ENCODE results near the gene CYP11A1.

CYP11A1 gene

GRCh38 chr15:74350295-74351275 lies 16.9 kb downstream of the CYP11A1 start:
- no peak overlapping the region for H3K4me3 ChIP-seq (ENCODE audit: low read depth, low read length)

- no peak overlapping the region for H3K4me3 ChIP-seq (ENCODE audit: low read depth, low read length)
Observed at GRCh38 chr15:74349241-74349778, 18.1 kb downstream of the CYP11A1 start.

- H3K4me3 ChIP-seq (ENCODE audit: low read depth, low read length) = no peak overlapping the region
Observed at GRCh38 chr15:74347757-74348250, 19.6 kb downstream of the CYP11A1 start.

GRCh38 chr15:74345051-74345450 lies 22.4 kb downstream of the CYP11A1 start:
- H3K4me3 ChIP-seq (ENCODE audit: low read depth, low read length) = no peak overlapping the region

GRCh38 chr15:74343797-74344127 lies 23.7 kb downstream of the CYP11A1 start:
- H3K4me3 ChIP-seq (ENCODE audit: low read depth, low read length) = no peak overlapping the region

GRCh38 chr15:74343127-74343796 lies 24.2 kb downstream of the CYP11A1 start:
- no peak overlapping the region for H3K4me3 ChIP-seq (ENCODE audit: low read depth, low read length)

GRCh38 chr15:74340150-74340549 lies 27.3 kb downstream of the CYP11A1 start:
- no peak overlapping the region for H3K4me3 ChIP-seq (ENCODE audit: low read depth, low read length)

- no peak overlapping the region for H3K4me3 ChIP-seq (ENCODE audit: low read depth, low read length)
Observed at GRCh38 chr15:74339371-74339770, 28.1 kb downstream of the CYP11A1 start.

- H3K4me3 ChIP-seq (ENCODE audit: low read depth, low read length) = no peak overlapping the region
Observed at GRCh38 chr15:74338676-74339075, 28.8 kb downstream of the CYP11A1 start.

- H3K4me3 ChIP-seq (ENCODE audit: low read depth, low read length) = no peak overlapping the region
Observed at GRCh38 chr15:74337607-74338211, 29.7 kb downstream of the CYP11A1 start.

GRCh38 chr15:74337146-74337545 lies 30.3 kb downstream of the CYP11A1 start:
- H3K4me3 ChIP-seq (ENCODE audit: low read depth, low read length) = no peak overlapping the region

GRCh38 chr15:74336061-74337005 lies 31.1 kb downstream of the CYP11A1 start:
- no peak overlapping the region for H3K4me3 ChIP-seq (ENCODE audit: low read depth, low read length)

GRCh38 chr15:74335396-74335795 lies 32.0 kb downstream of the CYP11A1 start:
- H3K4me3 ChIP-seq (ENCODE audit: low read depth, low read length) = no peak overlapping the region

GRCh38 chr15:74334127-74334526 lies 33.3 kb downstream of the CYP11A1 start:
- H3K4me3 ChIP-seq (ENCODE audit: low read depth, low read length) = no peak overlapping the region

- no peak overlapping the region for H3K4me3 ChIP-seq (ENCODE audit: low read depth, low read length)
Observed at GRCh38 chr15:74333662-74334061, 33.8 kb downstream of the CYP11A1 start.

- no peak overlapping the region for H3K4me3 ChIP-seq (ENCODE audit: low read depth, low read length)
Observed at GRCh38 chr15:74333093-74333492, 34.4 kb downstream of the CYP11A1 start.

- H3K4me3 ChIP-seq (ENCODE audit: low read depth, low read length) = no peak overlapping the region
Observed at GRCh38 chr15:74332611-74333010, 34.8 kb downstream of the CYP11A1 start.

- no peak overlapping the region for H3K4me3 ChIP-seq (ENCODE audit: low read depth, low read length)
Observed at GRCh38 chr15:74332011-74332410, 35.4 kb downstream of the CYP11A1 start.

GRCh38 chr15:74330861-74331408 lies 36.5 kb downstream of the CYP11A1 start:
- no peak overlapping the region for H3K4me3 ChIP-seq (ENCODE audit: low read depth, low read length)
